PFSK-1 (cell line): ENCODE results near the gene TNS3.

Experiments
- POLR2AphosphoS5 ChIP-seq: IDR thresholded peaks from 2 replicates; pipeline ENCODE4 v1.6.1; 2012; ENCODE audit warnings: low read depth, mild to moderate bottlenecking, control low read depth, low read length, moderate library complexity
- REST ChIP-seq, 2 experiments: IDR thresholded peaks; 2 replicates each; pipeline versions ENCODE4 v1.6.1 to v1.8.0; 2011 to 2012; ENCODE audit warnings: low read depth in 2 of 2, low read length in 2 of 2, control low read depth in 1 of 2, inconsistent platforms in 1 of 2, mild to moderate bottlenecking in 1 of 2, moderate library complexity in 1 of 2; ENCODE audit not compliant: insufficient read depth in 1 of 2
- SIN3A ChIP-seq: IDR thresholded peaks from 2 replicates; pipeline ENCODE4 v1.6.1; 2012; ENCODE audit warnings: mild to moderate bottlenecking, low read length, moderate library complexity, borderline replicate concordance; ENCODE audit not compliant: insufficient read depth
- TAF1 ChIP-seq: IDR thresholded peaks from 2 replicates; pipeline ENCODE4 v1.6.1; 2012; ENCODE audit warnings: low read length, control low read depth, borderline replicate concordance; ENCODE audit not compliant: insufficient read depth

- TF ChIP-seq REST (IDR thresholded peaks at IDR 0.05; ENCODE audit: insufficient read depth in 1 of 2, low read depth in 2 of 2, low read length in 2 of 2) (no peak), SIN3A (no peak), POLR2AphosphoS5 (no peak), TAF1 (no peak)
These were observed 232.5 kb downstream of the TNS3 start for GRCh38 chr7:47349401-47349800.
